Posterior vena cava (tissue), 2 donors: ENCODE data around the gene COL4A2. TPM values are rescaled to one million over a fixed set of nuclear protein-coding genes. Genes with fewer than 3 reads are reported as not detected.
A peak's percentile ranks its signal among the peaks of the same experiment; 100 is the strongest.

Experiments used
- DNase-seq: peaks from one replicate; pipeline ENCODE4 v3.0.0-alpha.2; 2020; ENCODE audit warnings: low spot score
- intact Hi-C, 2 donors: fragments of 100-400 bp; cut with DNase I; formaldehyde crosslinking; loops; one replicate each; pipeline versions ENCODE4 v1.14.1 to v1.14.2; 2022 to 2023
- total RNA-seq, 2 donors: library from RNA; stranded (reverse); fragmentation: NEBNext Ultra II Directional; extraction: Animal tissue kit (Norgen Biotek cat#: 25700); gene quantifications; one replicate each; pipeline ENCODE4 v1.2.1, GENCODE V29; 2021
- donor health status: DM: yes; HTN: yes; CAD: no.
- donor health status: DM: yes; HTN: yes; CAD: no.

Gene COL4A2
- total RNA-seq, 2 donors from 2014 or later: 816 to 963 TPM

- intact Hi-C loops: no loop called here
- peak; percentile 96 for DNase-seq
Measured at GRCh38 chr13:110361365-110361911, 54.4 kb downstream of the COL4A2 start.

- DNase-seq: peak; percentile 83
- intact Hi-C loops: no loop called here
Measured at GRCh38 chr13:110363010-110363409, 55.9 kb downstream of the COL4A2 start.

- DNase-seq: no peak
- intact Hi-C loops: no loop called here
Measured at GRCh38 chr13:110364081-110364480, 57.0 kb downstream of the COL4A2 start.

GRCh38 chr13:110365876-110366275 is 58.8 kb downstream of the COL4A2 start:
- intact Hi-C loops: no loop called here

GRCh38 chr13:110366733-110367132 is 59.6 kb downstream of the COL4A2 start:
- no peak for DNase-seq
- intact Hi-C loops: no loop called here

More at GRCh38 chr13:110365876-110366275, 58.8 kb downstream of the COL4A2 start:
- no peak for DNase-seq

GRCh38 chr13:110367620-110368019 is 60.5 kb downstream of the COL4A2 start:
- intact Hi-C loops: no loop called here
- no peak for DNase-seq

- DNase-seq: no peak
- intact Hi-C loops: no loop called here
Measured at GRCh38 chr13:110368408-110368807, 61.3 kb downstream of the COL4A2 start.

GRCh38 chr13:110369400-110369799 is 62.3 kb downstream of the COL4A2 start:
- intact Hi-C loops: no loop called here
- DNase-seq: no peak

- DNase-seq: peak; percentile 74
- intact Hi-C loops: no loop called here
Measured at GRCh38 chr13:110371550-110372465, 64.7 kb downstream of the COL4A2 start.

- intact Hi-C loops: no loop called here
- DNase-seq: no peak
Measured at GRCh38 chr13:110372676-110373075, 65.6 kb downstream of the COL4A2 start.

- peak; percentile 50 for DNase-seq
Measured at GRCh38 chr13:110373617-110374016, 66.5 kb downstream of the COL4A2 start.

GRCh38 chr13:110374431-110375370 is 67.6 kb downstream of the COL4A2 start:
- intact Hi-C loops: no loop called here
- DNase-seq: no peak

More at GRCh38 chr13:110373617-110374016, 66.5 kb downstream of the COL4A2 start:
- intact Hi-C loops: no loop called here

GRCh38 chr13:110376120-110376519 is 69.0 kb downstream of the COL4A2 start:
- intact Hi-C loops: no loop called here
- DNase-seq: peak; percentile 72

GRCh38 chr13:110377178-110377825 is 70.2 kb downstream of the COL4A2 start:
- intact Hi-C loops: no loop called here
- DNase-seq: peak; percentile 66

GRCh38 chr13:110377826-110378201 is 70.7 kb downstream of the COL4A2 start:
- intact Hi-C loops: no loop called here
- no peak for DNase-seq

- peak; percentile 71 for DNase-seq
- intact Hi-C loops: no loop called here
Measured at GRCh38 chr13:110379358-110379757, 72.3 kb downstream of the COL4A2 start.

GRCh38 chr13:110379905-110380341 is 72.8 kb downstream of the COL4A2 start:
- DNase-seq: no peak
- intact Hi-C loops: no loop called here

- intact Hi-C loops: no loop called here
- no peak for DNase-seq
Measured at GRCh38 chr13:110380359-110381028, 73.4 kb downstream of the COL4A2 start.

- no peak for DNase-seq
- intact Hi-C loops: no loop called here
Measured at GRCh38 chr13:110381029-110381360, 73.9 kb downstream of the COL4A2 start.
